ENCODE measurements around the gene SETD1A. TPM values are rescaled to one million over a fixed set of nuclear protein-coding genes. Genes with fewer than 3 reads are reported as not detected.

SETD1A gene
- total RNA-seq, 2 donors from 2014 or later = 27.5 to 40.0 TPM

DNA sequence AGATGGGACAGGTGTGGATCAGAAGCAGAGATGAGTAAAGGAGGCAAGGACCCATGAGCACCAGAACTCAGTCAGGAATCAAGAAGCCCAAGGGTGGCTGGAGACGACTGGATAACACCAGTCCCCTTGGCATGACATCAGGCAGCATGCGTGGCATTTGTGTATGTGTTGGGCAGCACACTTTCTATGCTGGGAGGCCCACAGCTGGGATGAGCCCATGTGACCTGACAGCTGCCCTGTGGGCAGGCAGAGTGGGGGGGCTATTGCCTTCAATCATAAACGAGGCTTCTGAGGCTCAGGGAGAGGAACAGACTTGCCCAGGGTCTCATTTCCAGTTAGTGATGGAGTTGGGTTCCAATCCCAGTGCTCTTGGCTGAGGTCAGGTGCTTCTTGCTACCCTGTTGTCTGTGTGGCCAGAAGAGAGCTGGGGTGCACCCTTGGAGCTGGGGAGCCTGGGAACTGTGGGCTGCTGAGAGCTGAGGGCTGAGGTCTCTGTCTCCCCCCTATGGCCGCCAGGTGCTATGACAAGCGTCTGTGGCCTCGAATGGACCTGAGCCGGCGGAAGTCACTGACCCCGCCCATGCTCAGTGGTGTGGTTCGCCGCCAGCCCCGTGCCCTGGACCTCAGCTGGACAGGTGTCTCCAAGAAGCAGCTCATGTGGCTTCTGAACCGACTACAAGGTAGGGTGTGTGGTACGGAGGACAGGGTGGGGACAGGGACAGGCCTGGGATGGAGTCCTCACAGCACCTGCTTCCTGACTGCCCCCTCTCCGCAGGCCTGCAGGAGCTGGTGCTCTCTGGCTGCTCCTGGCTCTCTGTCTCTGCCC lies 15.7 kb upstream of the SETD1A start:
- peak overlapping the region; percentile 43 to 89 for H3K27ac Mint-ChIP-seq
- DNase-seq (ENCODE audit: low spot score) (peak; percentile 87), ATAC-seq (peak; percentile 96 to 97)
- peaks cover 24 to 34% of the 10 kb centered on the region in 2 donors for H3K4me1 Mint-ChIP-seq (ENCODE audit: low read depth in 2 of 2)
- H3K27me3 Mint-ChIP-seq = no peaks in the 10 kb centered on the region
- no peaks in the 10 kb centered on the region for H3K9me3 Mint-ChIP-seq
- peak overlapping the region; percentile 58 for H3K4me3 Mint-ChIP-seq
- H3K36me3 Mint-ChIP-seq = peaks cover 5% of the 10 kb centered on the region

DNA sequence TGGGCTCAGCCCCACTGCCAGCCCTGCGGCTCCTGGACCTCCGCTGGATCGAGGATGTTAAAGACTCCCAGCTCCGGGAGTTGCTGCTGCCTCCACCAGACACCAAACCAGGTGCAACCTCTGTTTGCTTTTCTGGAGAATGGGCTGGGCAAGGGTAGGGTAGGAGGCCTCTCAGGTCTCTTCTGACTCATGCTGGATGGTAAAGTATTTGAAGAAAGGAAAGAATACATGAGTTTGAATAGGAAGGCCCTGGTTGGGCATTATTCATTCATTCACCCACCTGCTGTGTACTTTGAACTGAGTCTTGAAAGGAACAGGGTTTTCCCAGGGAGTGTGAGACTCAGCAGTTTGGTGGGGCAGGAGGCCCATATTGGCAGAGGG lies 15.1 kb upstream of the SETD1A start:
- DNase-seq (ENCODE audit: low spot score) (no peak), ATAC-seq (no peak)
- peaks cover 5% of the 10 kb centered on the region for H3K36me3 Mint-ChIP-seq
- no peaks in the 10 kb centered on the region for H3K9me3 Mint-ChIP-seq
- H3K27ac Mint-ChIP-seq = peak overlapping the region; percentile 43 to 89
- no peaks in the 10 kb centered on the region for H3K27me3 Mint-ChIP-seq
- H3K4me1 Mint-ChIP-seq (ENCODE audit: low read depth in 2 of 2) = peaks cover 22 to 34% of the 10 kb centered on the region in 2 donors
- peak overlapping the region; percentile 58 for H3K4me3 Mint-ChIP-seq

DNA sequence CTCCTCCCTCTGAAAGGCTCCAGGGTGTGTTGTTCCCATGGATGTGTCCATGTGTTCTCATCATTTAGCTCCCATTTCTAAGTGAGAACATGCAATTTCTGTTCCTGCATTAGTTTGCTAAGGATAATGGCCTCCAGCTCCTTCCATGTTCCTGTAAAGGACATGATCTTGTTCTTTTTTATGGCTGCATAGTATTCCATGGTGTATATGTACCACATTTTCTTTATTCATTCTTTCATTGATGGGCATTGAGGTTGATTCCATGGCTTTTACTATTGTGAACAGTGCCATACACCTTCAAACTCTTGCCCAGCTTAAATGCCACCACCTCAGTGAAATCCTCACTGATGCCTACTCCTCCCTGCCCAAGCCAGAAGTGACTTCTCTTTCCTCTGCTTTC lies 13.2 kb upstream of the SETD1A start:
- Mint-ChIP-seq H3K4me3 (no peak overlapping the region), H3K27ac (peak overlapping the region in 1 of 2 donors; percentile 53), H3K36me3 (peaks cover 5% of the 10 kb centered on the region), H3K27me3 (no peaks in the 10 kb centered on the region), H3K9me3 (no peaks in the 10 kb centered on the region), H3K4me1 (ENCODE audit: low read depth in 2 of 2) (peaks cover 16 to 34% of the 10 kb centered on the region in 2 donors)
- no peak for ATAC-seq
- DNase-seq (ENCODE audit: low spot score) = no peak

DNA sequence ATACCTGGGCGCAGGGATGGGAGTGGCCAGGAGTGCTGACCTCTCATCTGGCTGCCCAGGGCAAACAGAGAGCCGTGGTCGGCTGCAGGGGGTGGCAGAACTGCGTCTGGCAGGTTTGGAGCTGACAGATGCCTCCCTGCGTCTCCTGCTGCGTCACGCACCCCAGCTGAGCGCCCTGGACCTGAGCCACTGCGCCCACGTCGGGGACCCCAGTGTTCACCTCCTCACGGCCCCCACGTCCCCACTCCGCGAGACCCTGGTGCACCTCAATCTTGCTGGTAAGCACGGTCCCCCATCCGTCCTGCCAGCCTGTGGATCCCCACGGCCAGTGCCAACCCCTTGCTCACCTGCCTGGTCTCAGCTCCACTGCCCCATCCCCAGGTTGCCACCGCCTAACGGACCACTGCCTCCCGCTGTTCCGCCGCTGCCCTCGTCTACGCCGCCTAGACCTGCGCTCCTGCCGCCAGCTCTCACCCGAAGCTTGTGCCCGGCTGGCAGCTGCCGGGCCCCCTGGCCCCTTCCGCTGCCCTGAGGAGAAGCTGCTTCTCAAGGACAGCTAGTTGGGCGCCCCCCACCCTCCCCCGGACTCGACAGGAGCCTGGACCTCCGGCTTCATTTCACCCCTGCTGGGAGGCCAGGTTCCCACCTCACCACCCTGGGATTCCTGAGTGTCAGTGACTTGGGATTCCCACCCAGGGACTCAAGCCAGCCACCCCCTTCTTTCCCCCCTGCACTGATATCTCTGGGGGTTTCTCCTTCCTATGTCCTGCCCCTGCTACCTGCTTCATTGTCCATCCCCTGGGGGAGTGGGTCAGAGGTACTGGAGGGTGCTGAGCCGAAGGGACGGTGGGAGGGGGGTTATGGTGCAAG lies 10.6 kb upstream of the SETD1A start:
- peaks cover 5% of the 10 kb centered on the region for H3K36me3 Mint-ChIP-seq

DNA sequence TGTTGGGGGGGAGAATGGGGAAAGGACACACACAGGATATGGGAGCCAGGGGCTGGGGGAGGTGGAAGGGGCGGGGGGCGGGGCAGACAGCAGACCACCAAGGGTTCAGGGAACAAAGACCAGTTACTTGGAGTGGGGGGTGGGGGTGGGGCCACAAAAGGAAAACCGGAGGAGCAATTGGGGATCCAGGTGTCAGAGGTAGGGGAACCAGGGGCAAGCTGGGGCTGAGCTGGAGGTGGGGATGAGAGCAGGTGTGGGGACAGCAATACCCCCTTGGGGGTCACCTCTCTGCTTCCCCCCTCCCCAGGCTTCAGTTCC lies 10.1 kb upstream of the SETD1A start:
- peaks cover 16 to 32% of the 10 kb centered on the region in 2 donors for H3K4me1 Mint-ChIP-seq (ENCODE audit: low read depth in 2 of 2)
- DNase-seq (ENCODE audit: low spot score) (no peak), ATAC-seq (no peak)
- no peak overlapping the region for H3K4me3 Mint-ChIP-seq
- no peaks in the 10 kb centered on the region for H3K9me3 Mint-ChIP-seq
- no peaks in the 10 kb centered on the region for H3K27me3 Mint-ChIP-seq
- H3K36me3 Mint-ChIP-seq = peaks cover 5% of the 10 kb centered on the region
- H3K27ac Mint-ChIP-seq = no peak overlapping the region

More for the DNA sequence above, 10.6 kb upstream of the SETD1A start:
- Mint-ChIP-seq H3K4me1 (ENCODE audit: low read depth in 2 of 2) (peaks cover 17 to 36% of the 10 kb centered on the region in 2 donors), H3K9me3 (no peaks in the 10 kb centered on the region), H3K27me3 (no peaks in the 10 kb centered on the region), H3K27ac (peak overlapping the region in 1 of 2 donors; percentile 72), H3K4me3 (peak overlapping the region; percentile 17)
- ATAC-seq (no peak), DNase-seq (ENCODE audit: low spot score) (no peak)

DNA sequence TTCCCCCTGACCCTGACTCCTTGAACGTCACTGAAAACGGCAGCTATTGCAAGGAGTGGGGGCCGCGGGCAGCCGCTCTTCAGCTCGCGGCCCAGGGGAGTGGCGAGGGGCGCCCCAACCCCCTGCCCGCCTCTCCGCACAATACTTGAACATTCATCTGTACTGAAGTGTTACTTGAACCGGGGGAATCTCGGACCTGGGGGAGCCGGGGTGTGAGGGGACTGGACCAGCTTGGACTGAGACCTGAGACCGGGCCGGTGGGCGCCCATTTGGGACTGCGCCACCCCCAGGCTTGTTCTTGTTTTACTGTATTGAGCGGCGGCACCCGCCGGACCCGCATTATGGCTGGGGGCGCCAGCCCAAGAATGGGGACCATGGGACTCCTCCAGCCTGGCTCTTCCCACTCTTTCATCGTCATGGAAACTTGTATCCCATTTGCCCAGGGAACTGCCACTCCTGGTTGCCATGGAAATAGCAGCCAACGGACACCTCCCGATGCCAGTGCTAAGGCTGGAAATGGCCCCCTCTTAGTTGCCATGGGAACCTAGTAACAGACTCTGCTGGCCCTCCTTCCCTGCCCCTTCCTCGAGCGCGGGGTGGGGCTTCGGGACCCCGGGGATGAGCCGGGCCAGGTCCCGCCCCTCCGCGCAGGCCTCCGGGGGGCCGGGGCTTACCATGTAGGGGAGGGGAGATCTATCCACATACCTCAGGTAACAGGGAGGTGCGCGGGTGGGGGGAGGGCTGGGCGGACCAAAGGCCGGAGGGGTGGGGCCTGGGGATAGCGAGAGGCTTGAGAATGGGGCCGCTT lies 9.5 kb upstream of the SETD1A start:
- no peaks in the 10 kb centered on the region for H3K9me3 Mint-ChIP-seq
- no peak for DNase-seq (ENCODE audit: low spot score)
- H3K27me3 Mint-ChIP-seq = no peaks in the 10 kb centered on the region
- H3K36me3 Mint-ChIP-seq = peaks cover 5% of the 10 kb centered on the region
- H3K27ac Mint-ChIP-seq = no peak overlapping the region
- peaks cover 16 to 28% of the 10 kb centered on the region in 2 donors for H3K4me1 Mint-ChIP-seq (ENCODE audit: low read depth in 2 of 2)
- peak overlapping the region; percentile 86 for H3K4me3 Mint-ChIP-seq
- ATAC-seq = no peak

DNA sequence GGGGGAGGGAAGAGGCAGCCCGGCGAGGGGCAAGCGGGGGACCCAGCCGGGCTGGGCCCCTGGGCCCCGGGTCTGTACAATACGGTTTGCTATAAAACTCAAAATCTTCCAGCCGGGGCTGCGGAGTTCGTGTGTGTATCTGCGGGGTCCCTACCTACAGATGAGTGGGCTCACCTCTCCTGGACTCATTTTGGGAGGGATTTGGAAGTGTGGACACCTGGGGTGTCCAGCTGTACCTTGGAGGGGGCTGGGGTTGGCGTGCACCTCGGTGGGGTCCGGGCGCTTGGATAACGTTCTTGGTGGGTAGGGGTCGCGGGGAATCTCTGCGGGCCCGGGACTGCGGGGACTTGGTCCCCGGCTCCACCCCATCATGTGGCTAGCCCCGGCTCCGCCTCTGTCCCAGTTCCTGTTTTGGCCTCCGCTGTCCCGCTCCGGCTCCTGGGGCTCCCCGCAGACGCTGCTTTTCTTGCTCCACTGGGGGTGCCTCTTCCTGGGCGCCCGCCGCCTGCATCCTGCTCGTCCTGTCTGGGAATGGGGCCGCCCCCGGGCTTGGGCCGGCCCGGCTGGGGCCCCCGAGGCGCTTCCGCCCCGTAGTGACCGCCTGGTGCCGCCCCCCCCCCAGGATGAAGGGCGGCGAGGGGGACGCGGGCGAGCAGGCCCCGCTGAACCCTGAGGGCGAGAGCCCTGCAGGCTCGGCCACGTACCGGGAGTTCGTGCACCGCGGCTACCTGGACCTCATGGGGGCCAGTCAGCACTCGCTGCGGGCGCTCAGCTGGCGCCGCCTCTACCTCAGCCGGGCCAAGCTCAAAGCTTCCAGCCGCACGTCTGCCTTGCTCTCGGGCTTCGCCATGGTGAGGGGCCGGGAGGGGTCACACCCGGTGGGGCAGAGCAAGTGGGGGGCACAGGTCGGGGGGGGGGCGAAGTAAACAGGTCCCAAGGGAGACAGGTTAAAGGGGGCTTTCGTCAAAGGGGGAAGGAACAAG lies 8.6 kb upstream of the SETD1A start, which contains the start of gene ORAI3:
TSS of gene ORAI3 (plus strand) at position 402 of the 983 bp plus-strand sequence. CDS start at position 624, 222 bp downstream.
- Mint-ChIP-seq H3K27ac (peak within 1 kb of the TSS; percentile 51 to 86), H3K4me1 (ENCODE audit: low read depth in 2 of 2) (peaks cover 16 to 25% of the 10 kb centered on the region in 2 donors), H3K4me3 (peak within 1 kb of the TSS; percentile 86), H3K27me3 (no peaks in the 10 kb centered on the region), H3K36me3 (peaks cover 5% of the 10 kb centered on the region), H3K9me3 (no peaks in the 10 kb centered on the region)
- peak; percentile 70 to 75 for ATAC-seq
- DNase-seq (ENCODE audit: low spot score) = no peak

DNA sequence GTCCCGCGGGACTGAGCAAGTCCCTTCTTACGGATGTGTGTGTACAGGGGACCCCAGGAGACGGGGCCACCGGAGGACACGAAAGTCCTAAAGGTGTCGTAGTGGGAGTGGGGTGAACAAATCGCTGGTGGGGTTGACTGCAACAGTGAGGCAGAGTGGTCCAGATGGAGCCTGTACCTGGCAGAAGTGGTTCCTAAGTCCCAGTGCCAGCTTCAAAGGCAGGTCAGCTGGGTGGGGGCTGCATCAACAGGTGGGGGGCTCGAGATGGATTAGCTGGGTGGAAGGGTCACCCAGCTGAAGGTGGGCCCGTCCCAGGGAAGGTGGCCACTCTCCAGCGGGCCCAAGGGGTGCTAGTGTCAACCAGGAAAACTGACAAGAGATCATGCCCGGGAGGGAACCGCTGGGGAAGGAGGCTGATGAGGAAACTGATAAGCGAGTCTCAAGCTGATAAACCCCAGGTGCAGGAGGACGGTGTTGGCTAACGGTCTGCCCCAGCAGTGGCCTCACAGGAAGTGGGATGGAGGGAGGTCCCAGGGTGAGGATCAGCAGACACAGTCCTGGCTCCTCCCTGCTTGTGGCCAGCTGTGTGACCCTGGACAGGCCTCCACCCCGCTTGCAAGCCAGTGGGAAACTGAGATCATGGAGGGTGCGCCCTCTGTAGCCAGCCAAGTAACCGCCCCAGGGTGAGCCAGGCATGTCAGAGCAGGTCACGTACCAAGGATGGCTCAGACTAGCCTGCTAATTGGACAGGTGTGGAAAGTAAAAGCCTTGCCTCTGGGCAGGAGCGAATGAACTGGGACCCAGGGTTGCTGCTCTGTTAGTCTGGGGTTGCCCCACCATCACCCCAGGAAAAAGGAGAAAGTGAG lies 7.7 kb upstream of the SETD1A start:
- no peaks in the 10 kb centered on the region for H3K27me3 Mint-ChIP-seq
- H3K4me1 Mint-ChIP-seq (ENCODE audit: low read depth in 2 of 2) = peaks cover 11 to 19% of the 10 kb centered on the region in 2 donors
- no peaks in the 10 kb centered on the region for H3K36me3 Mint-ChIP-seq
- peak overlapping the region; percentile 86 for H3K4me3 Mint-ChIP-seq
- H3K27ac Mint-ChIP-seq = peak overlapping the region; percentile 51 to 86
- peak; percentile 73 for DNase-seq (ENCODE audit: low spot score)
- H3K9me3 Mint-ChIP-seq = no peaks in the 10 kb centered on the region
- peak; percentile 64 to 79 for ATAC-seq

DNA sequence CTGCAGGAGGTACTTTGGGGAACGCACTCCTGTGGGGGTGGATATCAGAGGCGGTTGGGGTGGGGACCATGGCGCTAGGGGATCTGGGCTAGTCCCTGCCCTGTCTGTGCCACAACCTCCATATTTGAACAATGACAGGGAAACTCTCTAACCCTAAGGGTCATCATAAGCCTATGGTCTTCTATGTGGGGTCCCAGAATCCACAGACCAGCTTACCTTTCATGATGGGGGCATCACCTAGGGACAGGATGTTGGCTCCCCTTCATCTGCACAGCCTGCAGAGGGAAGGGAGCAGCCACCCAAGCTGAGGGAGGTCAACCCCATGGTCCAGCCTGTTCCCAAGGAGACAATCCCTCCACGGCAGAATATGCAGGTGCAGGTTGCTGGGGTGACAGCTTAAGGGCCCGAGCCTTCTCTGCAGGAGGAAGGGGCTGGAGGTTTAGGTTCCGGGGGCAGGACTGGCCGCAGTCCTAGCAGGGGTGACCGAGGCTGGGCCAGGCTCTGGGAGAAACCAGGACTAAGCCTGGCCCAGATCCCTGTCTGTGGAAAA lies 7.0 kb upstream of the SETD1A start:
- peak overlapping the region; percentile 86 for H3K4me3 Mint-ChIP-seq
- no peak for ATAC-seq

DNA sequence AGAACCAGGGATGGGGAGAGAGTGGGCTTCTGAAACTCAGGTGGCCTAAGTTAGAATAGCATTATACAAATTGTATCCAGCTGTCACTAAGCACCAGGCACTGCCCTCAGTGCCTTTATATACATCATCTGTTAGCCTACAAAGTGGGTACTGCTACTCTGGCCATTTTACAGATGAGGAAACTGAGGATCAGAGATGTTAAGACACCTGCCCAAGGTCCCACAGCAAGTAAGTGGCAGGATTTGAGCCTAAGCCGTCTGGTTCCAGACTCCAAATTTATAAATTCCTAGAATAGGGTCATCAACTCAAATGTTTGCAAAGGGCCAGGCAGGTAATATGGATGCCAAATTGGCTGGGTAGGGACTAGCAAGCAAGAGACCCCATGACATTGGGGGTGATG lies 6.4 kb upstream of the SETD1A start:
- no peak for ATAC-seq
- Mint-ChIP-seq H3K36me3 (no peaks in the 10 kb centered on the region), H3K27ac (no peak overlapping the region), H3K9me3 (no peaks in the 10 kb centered on the region), H3K4me3 (no peak overlapping the region), H3K27me3 (no peaks in the 10 kb centered on the region), H3K4me1 (ENCODE audit: low read depth in 2 of 2) (peaks cover 13 to 19% of the 10 kb centered on the region in 2 donors)
- no peak for DNase-seq (ENCODE audit: low spot score)

More for the DNA sequence above, 7.0 kb upstream of the SETD1A start:
- H3K36me3 Mint-ChIP-seq = no peaks in the 10 kb centered on the region
- no peaks in the 10 kb centered on the region for H3K9me3 Mint-ChIP-seq
- peak overlapping the region; percentile 51 to 86 for H3K27ac Mint-ChIP-seq
- H3K4me1 Mint-ChIP-seq (ENCODE audit: low read depth in 2 of 2) = peaks cover 11 to 19% of the 10 kb centered on the region in 2 donors
- no peaks in the 10 kb centered on the region for H3K27me3 Mint-ChIP-seq
- no peak for DNase-seq (ENCODE audit: low spot score)

DNA sequence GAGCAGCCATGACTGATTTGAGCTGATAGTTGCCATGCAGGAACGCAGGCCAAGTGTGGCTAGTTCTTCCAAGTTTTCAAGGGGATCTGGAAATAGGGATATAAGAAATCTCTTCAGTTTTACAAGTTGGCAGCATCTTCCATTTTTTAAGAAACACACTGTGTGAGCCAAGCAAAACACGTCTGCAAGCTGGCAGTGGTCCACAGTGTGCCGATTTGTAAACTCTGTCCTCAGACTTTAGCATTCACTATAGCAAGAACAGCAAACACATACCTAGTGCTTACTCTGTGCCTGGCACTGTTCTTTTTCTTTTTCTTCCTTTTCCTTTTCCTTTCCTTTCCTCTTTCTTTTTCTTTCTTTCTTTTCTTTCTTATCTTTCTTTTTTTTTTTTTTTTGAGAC lies 5.8 kb upstream of the SETD1A start:
- Mint-ChIP-seq H3K27ac (no peak overlapping the region), H3K9me3 (no peaks in the 10 kb centered on the region), H3K36me3 (no peaks in the 10 kb centered on the region), H3K4me3 (no peak overlapping the region), H3K27me3 (no peaks in the 10 kb centered on the region), H3K4me1 (ENCODE audit: low read depth in 2 of 2) (peaks cover 18 to 19% of the 10 kb centered on the region in 2 donors)
- no peak for ATAC-seq
- no peak for DNase-seq (ENCODE audit: low spot score)
